GM21447 (cell line): ENCODE data around the gene OR6C4.
"Not testable (repeated sequence)": the region's sequence is repeated elsewhere in the genome, so short reads cannot be mapped to it uniquely, and the experiment has no call there.

Source experiments
- ATAC-seq: cut with Tn5 transposase; IDR thresholded peaks from one replicate; pipeline ENCODE4 v1.9.1; 2021; ENCODE audit not compliant: unreplicated experiment

The OR6C4 gene

DNA sequence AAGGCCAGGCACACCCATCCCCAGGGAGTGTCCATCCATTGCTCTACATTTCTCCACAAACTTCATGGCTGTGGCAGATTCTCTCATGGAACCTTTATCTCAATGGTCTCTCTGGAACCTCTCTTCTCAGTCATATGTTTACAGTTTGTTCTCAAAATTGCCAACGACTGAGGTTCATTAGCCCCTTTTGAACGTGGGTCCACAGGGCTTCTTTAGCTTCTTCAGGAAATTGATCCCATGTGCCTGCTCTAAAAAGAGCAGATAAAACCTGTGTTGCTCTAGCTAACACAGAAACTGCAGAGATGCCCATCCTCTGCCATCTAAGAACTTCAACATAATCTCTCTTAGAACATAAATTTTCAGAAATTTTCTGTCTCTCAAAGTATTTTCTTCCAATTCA lies at the start of gene OR6C4:
Gene OR6C4 (plus strand): TSS at position 301 of the 400 bp plus-strand sequence. CDS start 1,625 bp downstream, outside the sequence.
- ATAC-seq, result no peak

GRCh38 chr12:55499810-55500252 lies 49.6 kb upstream of the OR6C4 start:
- no peak for ATAC-seq

GRCh38 chr12:55501601-55502000 lies 47.8 kb upstream of the OR6C4 start:
- no peak for ATAC-seq

GRCh38 chr12:55515696-55516095 lies 33.7 kb upstream of the OR6C4 start:
- ATAC-seq, result no peak

DNA sequence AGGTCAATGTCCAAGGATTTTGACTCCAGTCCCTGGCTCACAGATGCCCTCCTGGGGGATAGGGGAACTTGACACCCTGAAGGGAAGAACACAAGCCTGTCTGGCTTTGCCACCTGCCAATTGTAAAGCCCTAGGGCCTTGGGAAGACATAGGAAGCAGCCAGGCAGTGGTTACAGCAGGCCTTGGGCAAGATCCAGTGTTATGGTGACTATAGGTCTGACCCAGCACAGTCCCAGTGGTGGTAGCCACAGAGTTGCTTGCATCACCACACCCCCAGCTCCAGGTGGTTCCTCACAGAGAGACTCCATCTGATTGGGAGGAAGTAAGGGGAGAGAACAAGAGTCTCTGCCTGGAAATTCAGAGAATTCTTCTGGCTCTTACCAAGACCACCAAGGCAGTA lies 33.0 kb upstream of the OR6C4 start:
- no peak for ATAC-seq

GRCh38 chr12:55548235-55548634 lies 1.2 kb upstream of the OR6C4 start:
- ATAC-seq, result not testable (repeated sequence)

DNA sequence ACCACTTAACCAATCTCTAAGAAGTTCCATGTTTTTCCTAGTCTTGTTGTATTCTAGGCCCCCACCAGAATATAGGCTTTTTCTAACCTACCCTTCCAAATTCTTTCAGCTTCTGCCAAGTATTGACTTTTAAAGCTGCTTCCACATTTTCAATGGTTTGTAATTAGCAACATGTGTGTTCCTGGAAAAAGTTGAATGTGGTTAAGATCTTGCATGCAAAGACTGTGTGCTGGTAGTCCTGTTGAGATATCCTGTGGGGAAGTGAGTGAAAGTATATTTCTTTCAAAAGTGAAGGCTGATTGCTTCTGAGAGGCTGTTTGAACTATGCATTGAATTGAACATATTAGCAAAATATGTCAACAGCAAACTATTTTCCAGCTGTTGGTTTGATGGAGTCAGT lies 646 bp upstream of the OR6C4 start:
- ATAC-seq, result no peak

DNA sequence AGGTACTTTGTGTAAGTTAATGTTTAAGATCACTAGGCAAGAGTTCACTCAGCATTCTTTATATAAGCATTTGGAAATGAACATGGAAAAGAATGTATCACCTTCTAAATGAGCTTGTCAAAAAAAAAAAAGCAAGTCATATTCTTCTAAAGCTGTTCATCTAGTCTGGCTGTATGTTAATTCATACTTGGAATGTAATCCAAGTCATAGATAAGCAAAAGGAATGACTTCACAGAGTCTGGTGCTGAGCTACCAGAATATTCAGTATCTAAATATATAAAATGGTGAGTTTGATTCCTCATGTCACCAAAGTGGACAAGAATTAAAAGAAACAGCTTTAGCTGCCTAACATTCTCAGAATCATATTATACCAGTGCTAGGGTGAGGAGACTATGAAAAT lies 4.9 kb downstream of the OR6C4 start:
- no peak for ATAC-seq

GRCh38 chr12:55570060-55570459 lies 20.7 kb downstream of the OR6C4 start:
- not testable (repeated sequence) for ATAC-seq

DNA sequence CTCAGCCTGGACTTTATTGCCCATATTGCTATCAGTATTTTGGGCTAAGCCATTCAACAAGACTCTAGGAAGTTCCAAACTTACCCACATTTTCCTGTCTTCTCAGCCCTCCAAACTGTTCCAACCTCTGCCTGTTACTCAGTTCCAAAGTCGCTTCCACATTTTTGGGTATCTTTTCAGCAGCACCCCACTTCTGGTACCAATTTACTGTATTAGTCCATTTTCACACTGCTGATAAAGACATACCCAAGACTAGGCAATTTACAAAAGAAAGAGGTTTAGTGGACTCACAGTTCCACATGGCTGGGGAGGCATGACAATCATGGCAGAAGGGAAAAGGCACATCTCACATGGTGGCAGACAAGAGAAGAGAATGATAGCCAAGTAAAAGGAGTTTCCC lies 21.3 kb downstream of the OR6C4 start:
- not testable (repeated sequence) for ATAC-seq

DNA sequence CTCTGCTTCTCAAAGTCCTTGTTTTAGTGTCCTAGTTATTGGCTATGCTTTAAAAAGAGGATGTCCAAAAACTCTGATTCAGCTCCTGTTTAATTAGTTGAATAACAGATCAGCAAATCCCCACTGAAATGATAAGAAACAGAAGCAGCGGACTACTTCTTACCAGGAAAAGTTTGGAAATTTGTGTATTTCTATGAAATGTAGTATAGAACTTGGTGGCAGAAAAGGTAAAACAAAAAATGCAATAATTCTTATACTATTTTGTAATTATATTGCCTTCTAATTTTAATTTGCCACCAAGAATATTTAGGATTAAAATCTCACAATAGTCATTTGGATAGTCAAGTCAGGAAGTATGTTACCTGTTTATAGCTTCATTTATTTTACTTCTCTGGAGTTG lies 22.8 kb downstream of the OR6C4 start, which contains the start of gene OR2AP1:
Gene OR2AP1 (plus strand): TSS at position 301 of the 400 bp plus-strand sequence. CDS start 1,947 bp downstream, outside the sequence.
- no peak for ATAC-seq

GRCh38 chr12:55582066-55582465 lies 32.7 kb downstream of the OR6C4 start:
- ATAC-seq, result no peak

DNA sequence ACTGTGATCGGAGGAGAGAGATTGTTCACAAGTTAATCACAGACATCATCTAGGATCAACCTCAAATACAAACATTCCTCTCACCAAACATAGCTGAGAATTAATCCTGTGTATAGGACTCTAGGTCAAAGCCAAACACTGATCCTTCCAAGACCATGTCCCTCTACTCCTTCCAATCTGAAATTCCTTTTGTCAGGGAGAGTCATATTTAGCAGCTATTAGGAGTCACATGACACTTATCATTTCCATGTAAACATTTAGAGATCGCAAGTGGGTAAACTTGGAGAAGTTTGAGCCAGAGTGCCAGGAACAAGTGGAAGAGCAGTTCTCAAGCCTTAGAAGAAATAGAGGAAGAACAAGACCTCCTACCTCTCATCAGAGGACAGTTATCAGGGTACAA lies 36.4 kb downstream of the OR6C4 start:
- ATAC-seq, result no peak

GRCh38 chr12:55590152-55590551 lies 40.8 kb downstream of the OR6C4 start:
- ATAC-seq, result not testable (repeated sequence)
